GM12892 (cell line): ENCODE data around the gene HSH2D.

Experiments used
- POLR2A ChIP-seq: IDR thresholded peaks from 2 replicates; pipeline ENCODE4 v1.6.1; 2011; ENCODE audit warnings: low read depth, low read length, control low read depth
- POLR2AphosphoS5 ChIP-seq: IDR thresholded peaks from 2 replicates; pipeline ENCODE4 v1.6.1; 2011; ENCODE audit warnings: low read depth, low read length, control low read depth

GRCh38 chr19:16139752-16140151 lies 3.7 kb upstream of the HSH2D start:
- TF ChIP-seq POLR2A (peak; percentile 43; the same call in 1 of the 2 replicates), POLR2AphosphoS5 (peak; percentile 59; the same call in 1 of the 2 replicates)
